OCI-LY3 (cell line): ENCODE results near the gene VAT1L.

Source experiments
- H2AFZ ChIP-seq: fragments of 200-600, 300-600 bp; shearing (Covaris generic); 2 replicates; pipeline ENCODE4 v1.6.0; 2014; ENCODE audit warnings: antibody characterized with exemption, low read depth, low read length
- H3K27ac ChIP-seq: fragments of 200-600, 300-600 bp; sonication (generic); 2 replicates; pipeline ENCODE4 v1.5.1; 2014; ENCODE audit warnings: mild to moderate bottlenecking, low read length, moderate library complexity, mixed read lengths
- H3K27me3 ChIP-seq: fragments of 200-600, 300-600 bp; sonication (generic); 2 replicates; pipeline ENCODE4 v1.6.1; 2014; ENCODE audit warnings: low read depth, low read length, mixed read lengths
- H3K36me3 ChIP-seq: fragments of 200-600, 300-600 bp; sonication (generic); replicated peaks from 2 replicates; pipeline ENCODE3; 2014; ENCODE audit warnings: low read depth, low read length, mixed read lengths
- H3K4me1 ChIP-seq: fragments of 300-600, 200-600 bp; sonication (generic); 2 replicates; pipeline ENCODE4 v1.6.1; 2014; ENCODE audit warnings: low read length, mixed read lengths
- H3K4me2 ChIP-seq: fragments of 200-600, 300-600 bp; sonication (generic); 2 replicates; pipeline ENCODE4 v1.6.1; 2014; ENCODE audit warnings: low read length, mixed read lengths
- H3K4me3 ChIP-seq: fragments of 300-600, 200-600 bp; sonication (generic); 2 replicates; pipeline ENCODE4 v1.5.1; 2014; ENCODE audit warnings: antibody characterized with exemption, mild to moderate bottlenecking, low read length, moderate library complexity
- H3K79me2 ChIP-seq: fragments of 300-600, 200-600 bp; shearing (Covaris generic); 2 replicates; pipeline ENCODE4 v1.6.1; 2014; ENCODE audit warnings: mild to moderate bottlenecking, low read length, mixed read lengths
- H3K9ac ChIP-seq: fragments of 300-600, 200-600 bp; shearing (Covaris generic); 2 replicates; pipeline ENCODE4 v1.6.0; 2014; ENCODE audit warnings: mild to moderate bottlenecking, low read length, moderate library complexity
- H3K9me3 ChIP-seq: fragments of 200-600, 300-600 bp; shearing (Covaris generic); 2 replicates; pipeline ENCODE4 v1.6.1; 2014; ENCODE audit warnings: low read length, mixed read lengths; ENCODE audit not compliant: insufficient read depth
- H4K20me1 ChIP-seq: fragments of 200-600, 300-600 bp; sonication (generic); 2 replicates; pipeline ENCODE4 v1.6.1; 2016; ENCODE audit warnings: low read length, mixed read lengths; ENCODE audit not compliant: insufficient read depth
- CTCF ChIP-seq: fragments of 200-600, 300-600 bp; sonication (generic); IDR thresholded peaks from 2 replicates; pipeline ENCODE4 v1.5.1; 2014; ENCODE audit warnings: antibody characterized with exemption, low read length, low read depth
- EZH2phosphoT487 ChIP-seq: fragments of 200-600 bp; shearing (Covaris generic); IDR thresholded peaks from 2 replicates; pipeline ENCODE4 v1.6.1; 2018; ENCODE audit warnings: antibody characterized with exemption, mixed run types, low read depth

The VAT1L gene

DNA sequence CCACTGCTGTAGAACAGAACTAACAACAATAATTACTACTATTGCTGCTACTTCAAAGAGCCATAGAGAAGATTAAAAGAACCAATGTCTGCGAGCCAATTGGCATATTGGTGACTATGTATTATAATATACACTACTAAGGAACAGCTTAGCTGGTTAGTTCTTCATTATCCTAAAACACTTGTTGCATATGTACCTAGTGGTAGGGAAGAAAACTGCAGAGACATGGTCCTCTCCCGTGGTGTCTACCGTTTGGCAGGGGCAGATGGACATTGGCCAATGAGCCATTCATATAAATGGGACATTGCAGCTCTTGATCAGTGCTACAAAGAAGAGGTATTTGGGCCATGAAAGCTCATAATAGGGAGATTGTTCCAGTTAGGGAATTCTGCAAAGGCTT lies 187.6 kb downstream of the VAT1L start:
- peaks cover 12% of the 10 kb centered on the region for H3K4me1 ChIP-seq
- no peak overlapping the region for H3K9ac ChIP-seq

DNA sequence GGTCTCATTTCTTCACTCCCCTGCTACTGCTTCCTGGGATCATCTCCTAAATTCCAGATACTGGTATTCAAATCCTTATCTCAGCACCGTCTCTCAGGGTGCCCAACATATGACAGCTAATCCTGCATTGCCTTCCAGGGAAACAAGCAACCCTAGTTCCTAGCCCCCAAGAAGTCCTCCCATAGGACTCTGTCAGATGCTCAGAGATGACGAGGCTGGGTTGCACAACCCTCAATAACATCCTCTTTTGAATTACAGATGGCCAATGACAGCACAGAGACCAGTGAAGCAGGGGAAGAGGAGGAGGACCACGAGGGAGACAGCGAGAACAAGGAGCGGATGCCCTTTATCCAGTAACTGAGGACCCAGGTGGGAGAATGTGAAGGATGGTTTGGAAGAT lies 189.0 kb downstream of the VAT1L start:
- no peak overlapping the region for H3K27ac ChIP-seq
- no peaks in the 10 kb centered on the region for H3K36me3 ChIP-seq
- no peaks in the 10 kb centered on the region for H3K9me3 ChIP-seq
- H3K4me3 ChIP-seq = no peak overlapping the region
- H3K27me3 ChIP-seq = peaks cover 32% of the 10 kb centered on the region
- no peaks in the 10 kb centered on the region for H3K79me2 ChIP-seq
- no peak overlapping the region for H3K4me2 ChIP-seq
- H4K20me1 ChIP-seq = no peaks in the 10 kb centered on the region
- H2AFZ ChIP-seq = no peak overlapping the region
- H3K4me1 ChIP-seq = peaks cover 8% of the 10 kb centered on the region
- H3K9ac ChIP-seq = no peak overlapping the region
- TF ChIP-seq CTCF = no peak
- TF ChIP-seq EZH2phosphoT487 = no peak

More for the DNA sequence above, 187.6 kb downstream of the VAT1L start:
- H3K4me2 ChIP-seq = no peak overlapping the region
- TF ChIP-seq EZH2phosphoT487 (no peak), CTCF (no peak)
- no peak overlapping the region for H3K4me3 ChIP-seq
- H3K27me3 ChIP-seq = peaks cover 32% of the 10 kb centered on the region
- no peak overlapping the region for H3K27ac ChIP-seq
- H3K36me3 ChIP-seq = no peaks in the 10 kb centered on the region
- no peak overlapping the region for H2AFZ ChIP-seq
- H3K9me3 ChIP-seq = no peaks in the 10 kb centered on the region
- no peaks in the 10 kb centered on the region for H4K20me1 ChIP-seq
- no peaks in the 10 kb centered on the region for H3K79me2 ChIP-seq

GRCh38 chr16:77985111-77985510 lies 196.7 kb downstream of the VAT1L start:
- TF ChIP-seq CTCF (no peak), EZH2phosphoT487 (no peak)
- Histone ChIP-seq H3K79me2 (no peaks in the 10 kb centered on the region), H3K27me3 (0 out of 2 replicates have a peak, but pooled peaks cover 5% of the 10 kb centered on the region), H3K9me3 (peaks cover 4% of the 10 kb centered on the region; the same call in 1 of the 2 replicates), H3K4me3 (no peak overlapping the region), H3K27ac (no peak overlapping the region), H3K9ac (no peak overlapping the region), H3K36me3 (peaks cover 3% of the 10 kb centered on the region), H2AFZ (no peak overlapping the region), H3K4me1 (peaks cover 30% of the 10 kb centered on the region), H4K20me1 (no peaks in the 10 kb centered on the region), H3K4me2 (no peak overlapping the region)

- Histone ChIP-seq H2AFZ (no peak overlapping the region), H3K4me2 (no peak overlapping the region), H3K79me2 (no peaks in the 10 kb centered on the region), H3K4me1 (peaks cover 29% of the 10 kb centered on the region), H3K27ac (no peak overlapping the region), H4K20me1 (no peaks in the 10 kb centered on the region), H3K4me3 (no peak overlapping the region), H3K36me3 (peaks cover 10% of the 10 kb centered on the region), H3K9ac (no peak overlapping the region), H3K9me3 (peaks cover 10% of the 10 kb centered on the region), H3K27me3 (0 out of 2 replicates have a peak, but pooled peaks cover 5% of the 10 kb centered on the region)
- TF ChIP-seq EZH2phosphoT487 (no peak), CTCF (no peak)
Measured at GRCh38 chr16:77986011-77986740, 197.8 kb downstream of the VAT1L start.
